Neuronal stem cell (in vitro differentiated cells): Measurements from ENCODE around the gene AEN.

ENCODE experiments used
- DNase-seq: peaks from one replicate; pipeline ENCODE4 v3.0.0-alpha.2; 2013; ENCODE audit warnings: low spot score
- H2AFZ ChIP-seq: one replicate; pipeline ENCODE4 v1.6.1; 2013; ENCODE audit warnings: mild to moderate bottlenecking, low read length, inconsistent platforms
- H2AK5ac ChIP-seq: 2 replicates; pipeline ENCODE4 v1.6.1; 2013; ENCODE audit warnings: low read depth, mild to moderate bottlenecking, inconsistent platforms, low read length, moderate library complexity, mixed read lengths
- H2BK120ac ChIP-seq: 2 replicates; pipeline ENCODE4 v1.6.1; 2013; ENCODE audit warnings: low read depth, mild to moderate bottlenecking, inconsistent platforms, low read length, moderate library complexity, mixed read lengths
- H2BK12ac ChIP-seq: one replicate; pipeline ENCODE4 v1.6.1; 2013; ENCODE audit warnings: low read length, inconsistent platforms
- H2BK15ac ChIP-seq: 2 replicates; pipeline ENCODE4 v1.6.1; 2013; ENCODE audit warnings: mild to moderate bottlenecking, low read length, inconsistent platforms, mixed read lengths
- H2BK5ac ChIP-seq: one replicate; pipeline ENCODE4 v1.6.1; 2013; ENCODE audit warnings: inconsistent platforms, mild to moderate bottlenecking, low read length, moderate library complexity
- H3K14ac ChIP-seq: one replicate; pipeline ENCODE4 v1.6.1; 2013; ENCODE audit warnings: low read length, inconsistent platforms
- H3K18ac ChIP-seq: 2 replicates; pipeline ENCODE4 v1.6.1; 2013; ENCODE audit warnings: low read length, inconsistent platforms
- H3K23ac ChIP-seq: 2 replicates; pipeline ENCODE4 v1.6.1; 2013; ENCODE audit warnings: low read depth, mild to moderate bottlenecking, mixed read lengths, low read length, inconsistent platforms; ENCODE audit not compliant: poor library complexity
- H3K27ac ChIP-seq: replicated peaks from 3 replicates; pipeline ENCODE4 v1.5.1; 2013; ENCODE audit warnings: low read length, inconsistent platforms
- H3K27me3 ChIP-seq, 3 experiments: 2 replicates each; pipeline ENCODE4 v1.6.1; 2013; ENCODE audit warnings: low read length in 3 of 3, mild to moderate bottlenecking in 2 of 3, inconsistent platforms in 1 of 3, low read depth in 1 of 3, mixed read lengths in 1 of 3, moderate library complexity in 1 of 3; ENCODE audit not compliant: control insufficient read depth in 3 of 3, insufficient read depth in 3 of 3
- H3K36me3 ChIP-seq, 2 donors: replicated peaks in 1 of 2; 2 replicates each; pipeline ENCODE4 v1.6.1; 2013; ENCODE audit warnings: low read length in 2 of 2; ENCODE audit not compliant: control insufficient read depth in 2 of 2, insufficient read depth in 2 of 2
- H3K4ac ChIP-seq: 2 replicates; pipeline ENCODE4 v1.6.1; 2013; ENCODE audit warnings: inconsistent platforms, mild to moderate bottlenecking, low read length, moderate library complexity
- H3K4me1 ChIP-seq, 2 donors: 1 replicate in 1 of 2; 2 replicates in 1 of 2; pipeline ENCODE4 v1.6.1; 2013; ENCODE audit warnings: low read length in 2 of 2, low read depth in 1 of 2; ENCODE audit not compliant: control insufficient read depth in 2 of 2, insufficient read depth in 1 of 2
- H3K4me2 ChIP-seq: one replicate; pipeline ENCODE4 v1.6.1; 2013; ENCODE audit warnings: mild to moderate bottlenecking, low read length, inconsistent platforms; ENCODE audit not compliant: insufficient read depth, poor library complexity, severe bottlenecking
- H3K4me3 ChIP-seq, 2 donors: 2 replicates each; pipeline ENCODE4 v1.5.1; 2013; ENCODE audit warnings: low read length in 2 of 2, mild to moderate bottlenecking in 2 of 2, inconsistent platforms in 1 of 2, moderate library complexity in 1 of 2
- H3K79me1 ChIP-seq: one replicate; pipeline ENCODE4 v1.6.1; 2013; ENCODE audit warnings: low read depth, mild to moderate bottlenecking, inconsistent platforms, low read length, moderate library complexity
- H3K9ac ChIP-seq: one replicate; pipeline ENCODE4 v1.6.1; 2013; ENCODE audit warnings: mild to moderate bottlenecking, low read depth, low read length, inconsistent platforms; ENCODE audit not compliant: poor library complexity
- H3K9me3 ChIP-seq, 2 donors: replicated peaks in 1 of 2; 2 replicates each; pipeline versions ENCODE3 to v1.6.1; 2013; ENCODE audit warnings: low read length in 2 of 2, mild to moderate bottlenecking in 2 of 2, inconsistent platforms in 1 of 2, low read depth in 1 of 2, mixed read lengths in 1 of 2, moderate library complexity in 1 of 2; ENCODE audit not compliant: control insufficient read depth in 2 of 2, insufficient read depth in 1 of 2
- H4K8ac ChIP-seq: one replicate; pipeline ENCODE4 v1.6.1; 2013; ENCODE audit warnings: low read depth, mild to moderate bottlenecking, inconsistent platforms, low read length, moderate library complexity
- H4K91ac ChIP-seq: one replicate; pipeline ENCODE4 v1.6.1; 2013; ENCODE audit warnings: low read length, low read depth, mild to moderate bottlenecking, inconsistent platforms; ENCODE audit not compliant: poor library complexity
- WGBS, 2 donors: extraction: QIAGEN DNeasy Blood & Tissue Kit; methylation state at CpG; one replicate each; pipeline ENCODE4 v1.1.7; 2013; ENCODE audit warnings: missing lambda C conversion rate in 2 of 2, mixed read lengths in 1 of 2; ENCODE audit not compliant: insufficient read length in 2 of 2, insufficient replicate concordance in 1 of 2; ENCODE audit errors: extremely low coverage in 2 of 2; 5-methylcytosine and 5-hydroxymethylcytosine counted together

AEN gene

DNA sequence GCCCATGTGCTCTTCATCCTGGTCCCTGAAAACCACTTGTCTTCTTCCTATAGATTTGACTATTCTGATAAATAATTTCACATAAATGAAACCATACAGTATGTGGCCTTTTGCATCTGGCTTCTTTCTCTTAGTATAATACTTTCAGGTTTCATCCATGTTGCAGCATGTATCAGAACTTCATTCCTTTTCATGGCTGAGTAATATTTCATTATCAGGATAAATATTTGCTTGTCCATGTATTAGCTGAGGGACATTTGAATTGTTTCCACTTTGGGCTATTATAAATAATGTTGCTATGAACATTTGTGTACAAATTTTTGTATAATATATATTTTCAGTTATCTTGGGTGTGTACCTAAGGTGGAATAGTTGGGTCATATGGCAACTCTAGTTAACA lies 29.8 kb upstream of the AEN start:
- Histone ChIP-seq H2BK15ac (no peak overlapping the region), H3K27me3 (peaks cover 0 to 9% (median 0%) of the 10 kb centered on the region in 3 experiments), H4K8ac (no peak overlapping the region), H3K4me2 (no peak overlapping the region), H3K14ac (no peak overlapping the region), H2BK120ac (no peak overlapping the region), H2AFZ (no peak overlapping the region), H3K27ac (no peak overlapping the region), H2BK12ac (no peak overlapping the region), H3K4me3 (no peak overlapping the region), H3K18ac (no peak overlapping the region), H3K4me1 (no peaks in the 10 kb centered on the region), H3K9me3 (no peaks in the 10 kb centered on the region), H2BK5ac (no peak overlapping the region), H4K91ac (no peak overlapping the region), H3K79me1 (no peaks in the 10 kb centered on the region), H3K36me3 (no peaks in the 10 kb centered on the region), H3K4ac (no peak overlapping the region), H3K23ac (no peak overlapping the region), H2AK5ac (no peak overlapping the region), H3K9ac (no peak overlapping the region)
- no peak for DNase-seq

DNA sequence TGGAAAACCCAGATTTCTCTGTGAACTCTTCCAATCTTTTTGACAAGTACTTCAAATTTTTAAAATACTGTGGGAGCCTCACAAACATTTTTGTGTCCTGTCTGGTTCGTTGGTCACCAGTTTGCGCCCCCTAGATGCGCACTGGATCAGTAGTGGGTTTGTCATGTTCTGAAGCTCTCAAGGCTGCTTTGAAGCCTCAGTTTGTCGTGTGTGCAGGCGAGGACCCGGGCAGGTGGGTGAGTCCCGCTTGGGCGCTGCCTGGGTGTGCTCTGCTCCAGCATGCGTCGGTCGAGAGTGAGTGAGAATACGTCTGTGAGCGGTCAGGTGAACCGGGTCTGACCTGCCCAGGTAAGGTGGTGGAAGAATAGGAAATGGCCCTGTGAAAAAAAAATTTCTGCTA lies 17.3 kb upstream of the AEN start:
- Histone ChIP-seq H3K4me3 (peak overlapping the region in 1 of 2 donors; percentile 55), H4K8ac (no peak overlapping the region), H3K18ac (no peak overlapping the region), H2AFZ (peak overlapping the region; percentile 85), H3K27me3 (peaks cover 12 to 62% (median 44%) of the 10 kb centered on the region in 3 experiments), H3K4me1 (peaks cover 23 to 27% of the 10 kb centered on the region in 2 donors), H2BK12ac (no peak overlapping the region), H3K9ac (peak overlapping the region; percentile 66), H2AK5ac (no peak overlapping the region), H3K14ac (no peak overlapping the region), H3K79me1 (no peaks in the 10 kb centered on the region), H3K36me3 (no peaks in the 10 kb centered on the region), H2BK15ac (peak overlapping the region; percentile 56), H2BK120ac (no peak overlapping the region), H3K4ac (no peak overlapping the region), H2BK5ac (no peak overlapping the region), H4K91ac (no peak overlapping the region), H3K27ac (no peak overlapping the region), H3K23ac (peak overlapping the region; percentile 67), H3K4me2 (peak overlapping the region; percentile 89), H3K9me3 (no peaks in the 10 kb centered on the region)
- WGBS, 2 donors = no CpG with 5 or more reads among the region's 14 CpGs
- no peak for DNase-seq

DNA sequence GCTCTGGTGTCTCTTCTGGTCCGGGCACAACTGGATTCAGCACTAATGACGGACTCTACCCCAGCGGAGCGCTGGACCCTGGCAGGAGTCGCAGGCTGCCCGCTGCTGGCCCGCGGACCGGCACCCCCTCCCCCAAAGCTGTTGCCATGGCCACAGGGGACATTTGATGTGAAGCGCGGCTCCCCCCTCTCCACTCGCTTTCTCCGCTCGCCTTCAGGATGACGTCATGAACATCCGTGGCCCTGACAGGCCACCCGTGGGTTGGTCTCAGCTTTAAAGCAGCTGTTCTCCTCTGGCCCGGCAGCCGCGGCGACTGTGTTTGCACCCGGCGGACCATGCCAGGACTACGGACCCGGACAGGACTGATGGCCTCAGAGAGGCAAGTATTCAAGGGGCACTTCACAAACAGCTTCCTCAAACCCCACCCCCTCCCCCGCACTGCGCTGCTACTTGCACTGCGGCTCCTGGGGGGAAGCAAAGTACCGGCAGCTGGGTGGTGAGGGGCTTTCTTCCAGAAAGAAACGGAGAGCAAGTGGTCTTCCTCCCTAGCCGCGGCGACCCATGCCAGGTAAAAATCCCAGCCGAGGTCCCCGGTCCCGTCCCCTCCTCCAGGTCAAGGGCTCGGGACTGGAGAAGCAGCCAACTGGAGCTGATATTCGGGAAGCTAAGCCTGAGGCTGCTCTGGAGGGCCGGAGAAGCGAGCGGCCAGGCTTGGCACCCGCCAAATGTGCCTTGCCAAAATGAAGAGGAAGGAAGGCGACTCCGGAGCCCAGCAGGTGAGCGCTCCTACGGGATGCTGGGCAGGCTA lies 16.6 kb upstream of the AEN start:
- no peak overlapping the region for H3K14ac ChIP-seq
- peak overlapping the region; percentile 89 for H3K4me2 ChIP-seq
- H2AK5ac ChIP-seq = no peak overlapping the region
- peak overlapping the region; percentile 52 for H3K23ac ChIP-seq
- H3K27me3 ChIP-seq = peaks cover 12 to 62% (median 44%) of the 10 kb centered on the region in 3 experiments
- H3K9me3 ChIP-seq = no peaks in the 10 kb centered on the region
- H3K9ac ChIP-seq = peak overlapping the region; percentile 63
- no peak overlapping the region for H4K91ac ChIP-seq
- WGBS, 2 donors = no CpG with 5 or more reads among the region's 46 CpGs
- peak overlapping the region; percentile 85 for H2AFZ ChIP-seq
- H3K18ac ChIP-seq = peak overlapping the region; percentile 70
- H2BK12ac ChIP-seq = no peak overlapping the region
- H3K36me3 ChIP-seq = no peaks in the 10 kb centered on the region
- H3K27ac ChIP-seq = no peak overlapping the region
- H3K79me1 ChIP-seq = no peaks in the 10 kb centered on the region
- no peak overlapping the region for H3K4ac ChIP-seq
- peak overlapping the region; percentile 77 for H2BK120ac ChIP-seq
- no peak for DNase-seq
- no peak overlapping the region for H2BK15ac ChIP-seq
- H3K4me1 ChIP-seq = peaks cover 29 to 31% of the 10 kb centered on the region in 2 donors
- H4K8ac ChIP-seq = no peak overlapping the region
- H2BK5ac ChIP-seq = peak overlapping the region; percentile 39
- peak overlapping the region; percentile 33 to 61 for H3K4me3 ChIP-seq

DNA sequence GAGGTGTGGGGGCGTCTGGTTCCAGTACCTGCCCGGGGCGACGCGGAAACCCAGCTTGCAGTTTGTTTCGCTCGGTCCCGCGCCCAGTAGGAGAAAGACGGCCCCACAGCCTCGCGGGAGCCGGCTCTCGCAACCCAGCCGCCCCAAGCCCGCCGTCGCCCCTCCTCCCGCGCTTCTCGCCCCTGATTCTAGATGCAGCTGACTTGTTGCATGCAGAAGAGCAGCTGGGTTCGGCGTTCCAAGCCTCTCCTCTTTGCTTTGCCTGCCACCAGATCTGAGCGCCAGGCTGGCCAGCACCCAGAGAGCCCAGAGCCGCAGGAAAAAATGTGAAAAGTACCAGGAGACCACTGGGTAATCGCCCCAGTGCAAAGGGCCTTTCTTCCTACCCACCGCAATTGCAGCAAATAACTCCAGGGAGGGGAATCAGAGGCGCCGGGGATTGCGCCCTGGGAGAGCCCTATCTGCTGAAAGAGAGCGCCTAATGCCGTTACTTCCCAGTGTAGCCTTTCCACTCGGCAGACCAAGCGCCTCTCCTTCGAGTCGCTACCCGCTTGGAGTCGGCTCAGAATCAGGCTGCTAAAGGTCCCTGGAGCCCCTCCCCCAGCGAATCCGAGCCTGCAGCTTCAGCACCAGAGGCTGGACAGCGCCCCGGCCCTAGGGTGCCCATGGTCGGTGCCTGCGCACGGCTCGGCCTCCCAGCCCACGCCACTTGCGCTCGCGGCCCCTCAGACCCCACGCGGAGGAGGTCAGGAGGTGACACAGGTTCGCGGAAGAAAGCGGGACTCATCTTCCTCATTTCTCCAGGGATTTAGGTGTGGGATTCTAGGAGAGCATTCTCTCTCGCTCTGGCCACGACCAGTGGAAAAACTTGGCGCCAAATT lies 15.7 kb upstream of the AEN start:
- Histone ChIP-seq H2BK15ac (no peak overlapping the region), H3K27me3 (peaks cover 12 to 63% (median 44%) of the 10 kb centered on the region in 3 experiments), H3K36me3 (no peaks in the 10 kb centered on the region), H3K79me1 (no peaks in the 10 kb centered on the region), H3K4ac (no peak overlapping the region), H3K23ac (peak overlapping the region; percentile 52), H3K4me3 (peak overlapping the region; percentile 33 to 60), H3K9me3 (no peaks in the 10 kb centered on the region), H4K8ac (no peak overlapping the region), H2BK12ac (no peak overlapping the region), H3K9ac (peak overlapping the region; percentile 63), H2BK120ac (no peak overlapping the region), H4K91ac (no peak overlapping the region), H3K14ac (no peak overlapping the region), H2BK5ac (no peak overlapping the region), H2AK5ac (no peak overlapping the region), H3K4me2 (peak overlapping the region; percentile 89), H3K4me1 (peaks cover 37 to 38% of the 10 kb centered on the region in 2 donors), H3K27ac (no peak overlapping the region), H3K18ac (peak overlapping the region; percentile 5), H2AFZ (peak overlapping the region; percentile 85)
- WGBS, 2 donors = no CpG with 5 or more reads among the region's 58 CpGs
- peak; percentile 80 for DNase-seq
